ENCODE results near the gene OBI1. TPM values are rescaled to one million over a fixed set of nuclear protein-coding genes. Genes with fewer than 3 reads are reported as not detected.

Gene OBI1
- total RNA-seq, 1 experiment from 2014 or later, result 7.9 TPM

DNA sequence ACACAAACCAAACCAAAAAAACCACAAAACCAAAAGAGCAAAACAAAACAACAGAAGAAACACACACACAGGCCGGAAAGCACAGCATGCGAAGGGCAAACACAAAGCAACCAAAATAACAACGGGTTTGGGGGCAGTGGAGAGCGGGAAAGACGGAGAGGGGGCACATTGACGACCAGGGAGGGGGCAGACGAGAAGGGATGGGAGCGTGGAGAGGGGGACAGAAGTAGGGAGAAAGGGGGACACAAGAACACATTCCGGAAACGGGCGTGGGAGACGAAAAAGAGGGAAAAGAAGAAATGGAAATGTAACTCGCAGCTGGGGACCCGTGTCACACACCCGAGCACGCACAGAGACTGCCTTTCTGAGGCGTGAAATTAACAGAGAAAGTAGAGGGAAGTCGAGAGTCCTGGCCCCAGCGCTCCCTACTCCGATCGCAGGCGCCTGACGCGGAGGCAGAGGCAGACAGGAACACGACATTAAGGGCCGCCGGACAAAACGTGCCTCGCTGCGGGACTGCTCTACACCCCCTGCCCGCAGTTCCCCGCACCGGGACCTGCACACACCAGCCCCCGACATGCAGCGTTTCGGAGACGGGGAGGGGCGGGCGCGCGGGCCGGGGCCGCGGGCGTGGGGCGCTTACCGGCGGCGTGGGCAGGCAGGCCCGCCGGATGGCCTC, 56.3 kb downstream of the OBI1 start:
- TF ChIP-seq EZH2phosphoT487 (IDR thresholded peaks at IDR 0.05; ENCODE audit: borderline replicate concordance, low read length) (no peak), EZH2 (IDR thresholded peaks at IDR 0.05; ENCODE audit: low read length, unreplicated experiment) (no peak)
- TF ChIP-seq, protein P1, sequence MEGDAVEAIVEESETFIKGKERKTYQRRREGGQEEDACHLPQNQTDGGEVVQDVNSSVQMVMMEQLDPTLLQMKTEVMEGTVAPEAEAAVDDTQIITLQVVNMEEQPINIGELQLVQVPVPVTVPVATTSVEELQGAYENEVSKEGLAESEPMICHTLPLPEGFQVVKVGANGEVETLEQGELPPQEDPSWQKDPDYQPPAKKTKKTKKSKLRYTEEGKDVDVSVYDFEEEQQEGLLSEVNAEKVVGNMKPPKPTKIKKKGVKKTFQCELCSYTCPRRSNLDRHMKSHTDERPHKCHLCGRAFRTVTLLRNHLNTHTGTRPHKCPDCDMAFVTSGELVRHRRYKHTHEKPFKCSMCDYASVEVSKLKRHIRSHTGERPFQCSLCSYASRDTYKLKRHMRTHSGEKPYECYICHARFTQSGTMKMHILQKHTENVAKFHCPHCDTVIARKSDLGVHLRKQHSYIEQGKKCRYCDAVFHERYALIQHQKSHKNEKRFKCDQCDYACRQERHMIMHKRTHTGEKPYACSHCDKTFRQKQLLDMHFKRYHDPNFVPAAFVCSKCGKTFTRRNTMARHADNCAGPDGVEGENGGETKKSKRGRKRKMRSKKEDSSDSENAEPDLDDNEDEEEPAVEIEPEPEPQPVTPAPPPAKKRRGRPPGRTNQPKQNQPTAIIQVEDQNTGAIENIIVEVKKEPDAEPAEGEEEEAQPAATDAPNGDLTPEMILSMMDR (conservative IDR thresholded peaks at IDR 0.05; ENCODE audit: low read depth, low read length), result no peak
- no peaks in the 10 kb centered on the region for H3K4me1 ChIP-seq (ENCODE audit: insufficient read depth, low read length)
- H3K27me3 ChIP-seq (ENCODE audit: low read length), result peaks cover 29% of the 10 kb centered on the region
- ChIA-PET CTCF (no interaction called here), POLR2A (ENCODE audit: unreplicated experiment) (no interaction called here)
- no peak overlapping the region for H3K4me3 ChIP-seq (ENCODE audit: low read length)
- no peak overlapping the region for H2AFZ ChIP-seq (ENCODE audit: low read length)
- no peak overlapping the region for H3K4me2 ChIP-seq (ENCODE audit: low read length)
- no peaks in the 10 kb centered on the region for H4K20me1 ChIP-seq (ENCODE audit: low read length)
- H3K9me3 ChIP-seq (ENCODE audit: low read length), result no peaks in the 10 kb centered on the region
- no TSS peak for BruUV-seq (replicated peaks)
- no peak overlapping the region for H3K9ac ChIP-seq (ENCODE audit: low read length)
- ATAC-seq (no peak), DNase-seq (no peak)
- intact Hi-C loops (cut with micrococcal nuclease), result no loop called here
- no peaks in the 10 kb centered on the region for H3K9me2 ChIP-seq (replicated peaks; ENCODE audit: low read length)
- no peak overlapping the region for H3K27ac ChIP-seq (ENCODE audit: low read length)
- no peaks in the 10 kb centered on the region for H3F3A ChIP-seq (ENCODE audit: low read length, unreplicated experiment)
- H3K79me2 ChIP-seq (ENCODE audit: low read length), result no peaks in the 10 kb centered on the region
- H3K36me3 ChIP-seq (ENCODE audit: low read depth, low read length), result no peaks in the 10 kb centered on the region

DNA sequence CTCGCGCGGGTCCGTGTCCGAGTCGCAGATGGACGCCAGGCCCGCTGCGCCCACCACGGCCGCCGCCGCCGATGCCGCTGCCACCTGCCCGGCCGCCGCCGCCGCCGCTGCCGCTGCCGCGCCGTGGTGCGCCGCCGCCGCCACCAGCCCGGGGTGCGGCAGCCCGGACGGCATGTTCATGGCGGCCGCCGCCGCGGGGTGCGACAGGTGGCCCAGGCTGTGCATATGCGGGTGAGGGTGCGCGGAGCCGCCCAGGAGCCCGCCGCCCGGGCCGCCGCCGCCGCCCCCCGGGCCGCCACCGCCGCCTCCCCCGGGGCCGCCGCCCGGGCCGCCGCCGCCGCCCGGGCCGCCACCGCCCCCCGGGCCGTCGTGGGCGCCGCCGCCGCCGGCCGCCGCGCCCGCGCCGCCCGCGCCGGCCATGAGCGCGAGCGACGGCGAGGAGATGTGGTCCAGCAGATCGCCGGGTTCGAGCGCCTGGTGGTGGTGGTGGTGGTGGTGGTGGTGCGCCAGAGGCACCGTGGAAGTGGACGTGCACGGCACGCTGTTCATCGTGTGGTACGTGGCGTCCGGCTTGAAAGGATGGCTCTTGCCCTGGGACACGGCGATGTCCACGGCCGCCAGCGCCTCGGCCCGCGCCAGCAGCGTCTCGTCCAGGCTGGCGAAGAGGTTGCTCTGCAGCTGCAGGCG, 56.9 kb downstream of the OBI1 start:
- Histone ChIP-seq H3K4me2 (ENCODE audit: low read length) (no peak overlapping the region), H3K9ac (ENCODE audit: low read length) (no peak overlapping the region), H3K4me3 (ENCODE audit: low read length) (no peak overlapping the region), H4K20me1 (ENCODE audit: low read length) (no peaks in the 10 kb centered on the region), H3K9me2 (replicated peaks; ENCODE audit: low read length) (no peaks in the 10 kb centered on the region), H3K27ac (ENCODE audit: low read length) (no peak overlapping the region), H2AFZ (ENCODE audit: low read length) (no peak overlapping the region), H3K27me3 (ENCODE audit: low read length) (peaks cover 36% of the 10 kb centered on the region), H3K4me1 (ENCODE audit: insufficient read depth, low read length) (no peaks in the 10 kb centered on the region), H3F3A (ENCODE audit: low read length, unreplicated experiment) (no peaks in the 10 kb centered on the region), H3K79me2 (ENCODE audit: low read length) (no peaks in the 10 kb centered on the region), H3K36me3 (ENCODE audit: low read depth, low read length) (no peaks in the 10 kb centered on the region), H3K9me3 (ENCODE audit: low read length) (no peaks in the 10 kb centered on the region)
- intact Hi-C loops (cut with micrococcal nuclease), result no loop called here
- BruUV-seq (replicated peaks), result no TSS peak
- ChIA-PET POLR2A (ENCODE audit: unreplicated experiment) (no interaction called here), CTCF (no interaction called here)
- no peak for TF ChIP-seq EZH2phosphoT487 (IDR thresholded peaks at IDR 0.05; ENCODE audit: borderline replicate concordance, low read length)
- TF ChIP-seq EZH2 (IDR thresholded peaks at IDR 0.05; ENCODE audit: low read length, unreplicated experiment), result no peak
- TF ChIP-seq, protein P1 (conservative IDR thresholded peaks at IDR 0.05; ENCODE audit: low read depth, low read length), result no peak
- ATAC-seq (no peak), DNase-seq (no peak)

Data from PC-3 (cell line).